K562 (cell line): ENCODE measurements around the gene BLTP3B. TPM values are rescaled to one million over a fixed set of nuclear protein-coding genes. Genes with fewer than 3 reads are reported as not detected.
A peak's percentile ranks its signal among the peaks of the same experiment; 100 is the strongest.

Experiments used
- ARID1B ChIP-seq: fragments of 450-650 bp; IDR thresholded peaks from 2 replicates; pipeline ENCODE4 v1.6.1; 2016; ENCODE audit warnings: antibody characterized with exemption, mild to moderate bottlenecking, inconsistent platforms
- ATF1 ChIP-seq, 2 experiments: fragments of 450-650 bp in 1 of 2; IDR thresholded peaks; 2 replicates each; pipeline ENCODE4 v1.6.1; 2016; ENCODE audit warnings: missing compliant biosample characterization in 1 of 2, missing genetic modification characterization in 1 of 2
- CREM ChIP-seq: IDR thresholded peaks from 2 replicates; pipeline ENCODE4 v1.6.1; 2014; ENCODE audit warnings: antibody characterized with exemption, low read depth
- DMBX1 ChIP-seq: fragments of 250-450 bp; sonication (Bioruptor Pico); IDR thresholded peaks from 2 replicates; pipeline ENCODE4 v1.8.0; 2022; ENCODE audit warnings: inconsistent platforms, mild to moderate bottlenecking, moderate library complexity, borderline replicate concordance
- ELK1 ChIP-seq: sonication (generic); formaldehyde crosslinking; IDR thresholded peaks from 2 replicates; pipeline ENCODE4 v1.8.1; 2022; ENCODE audit warnings: missing genetic modification reagents
- FOSL1 ChIP-seq: fragments of 200-800 bp; sonication (Bioruptor generic); conservative IDR thresholded peaks from 2 replicates; pipeline ENCODE4 v1.6.1; 2016; ENCODE audit warnings: missing genetic modification characterization, missing compliant biosample characterization
- HES1 ChIP-seq: fragments of 450-650 bp; IDR thresholded peaks from 2 replicates; pipeline ENCODE4 v1.6.1; 2016; ENCODE audit warnings: low read depth, mild to moderate bottlenecking, moderate library complexity
- KAT7 ChIP-seq: sonication (generic); formaldehyde crosslinking; IDR thresholded peaks from 2 replicates; pipeline ENCODE4 v1.8.0; 2022; ENCODE audit warnings: missing genetic modification reagents, mild to moderate bottlenecking, borderline replicate concordance
- MXI1 ChIP-seq: IDR thresholded peaks from 2 replicates; pipeline ENCODE4 v1.6.1; 2011; ENCODE audit warnings: low read depth, mild to moderate bottlenecking, improper control_type of control experiment, low read length
- RBM15 ChIP-seq: fragments of 200-400 bp; formaldehyde crosslinking; IDR thresholded peaks from 2 replicates; pipeline ENCODE4 v1.6.1; 2018; ENCODE audit warnings: mild to moderate bottlenecking, low read length, moderate library complexity; ENCODE audit not compliant: insufficient read depth
- RBM34 ChIP-seq: fragments of 200-400 bp; formaldehyde crosslinking; IDR thresholded peaks from 2 replicates; pipeline ENCODE4 v1.6.1; 2018; ENCODE audit warnings: low read length, borderline replicate concordance; ENCODE audit not compliant: insufficient read depth
- SIX5 ChIP-seq, 2 experiments: IDR thresholded peaks; 2 replicates each; pipeline ENCODE4 v1.6.1; 2011; ENCODE audit warnings: low read length in 2 of 2, borderline replicate concordance in 1 of 2, low read depth in 1 of 2, mild to moderate bottlenecking in 1 of 2, moderate library complexity in 1 of 2; ENCODE audit not compliant: insufficient read depth in 1 of 2
- SREBF1 ChIP-seq: fragments of 150-350 bp; IDR thresholded peaks from 2 replicates; pipeline ENCODE4 v1.6.1; 2014; ENCODE audit warnings: antibody characterized with exemption, low read depth, low read length, borderline replicate concordance
- TRIM28 ChIP-seq: fragments of 450-650 bp; IDR thresholded peaks from 2 replicates; pipeline ENCODE4 v1.6.1; 2017
- U2AF1 ChIP-seq: fragments of 200-400 bp; formaldehyde crosslinking; optimal IDR thresholded peaks from 2 replicates; pipeline ENCODE3; 2017; ENCODE audit warnings: mild to moderate bottlenecking, low read depth, low read length, moderate library complexity
- ZNF280B ChIP-seq: fragments of 250-450 bp; sonication (Bioruptor Pico); IDR thresholded peaks from 2 replicates; pipeline ENCODE4 v1.5.1; 2021; ENCODE audit warnings: mild to moderate bottlenecking
- ZNF282 ChIP-seq: sonication (generic); formaldehyde crosslinking; IDR thresholded peaks from 2 replicates; pipeline ENCODE4 v1.8.1; 2023; ENCODE audit warnings: missing genetic modification reagents
- ZNF445 ChIP-seq: fragments of 250-450 bp; sonication (Bioruptor Pico); IDR thresholded peaks from 2 replicates; pipeline ENCODE4 v1.4.0; 2020; ENCODE audit warnings: low read depth, mild to moderate bottlenecking, moderate library complexity
- polyA plus RNA-seq, 8 experiments: library from polyadenylated mRNA; depleted of rRNA in 4 of 8; stranded (reverse) in 5 of 8; unstranded in 3 of 8; fragments of >200 nt; fragmentation: Nextera tagmentation in 2 of 8; fragmentation: Illumina TruSeq in 1 of 8; extraction: Ambion mirVana in 2 of 8; extraction: Trizol in 1 of 8; gene quantifications; 2 replicates each; pipeline versions ENCODE4 v1.2.1 to v1.2.3, GENCODE V29; 2011 to 2014; ENCODE audit warnings: inconsistent platforms in 1 of 8, missing spikeins in 1 of 8
- total RNA-seq, 7 experiments: library from RNA; depleted of rRNA in 6 of 7; stranded (reverse); fragments of >200 nt in 6 of 7; fragmentation: Illumina TruSeq in 2 of 7; extraction: Trizol in 2 of 7; gene quantifications; 2 replicates each; pipeline versions ENCODE4 v1.2.1 to v1.2.3, GENCODE V29; 2011 to 2021; ENCODE audit warnings: low replicate concordance in 1 of 7
- TF ChIP-seq, protein P1 (sequence below): fragments of 250-450 bp; sonication (Bioruptor Pico); IDR thresholded peaks from 2 replicates; pipeline ENCODE4 v1.5.0; 2021; ENCODE audit warnings: mild to moderate bottlenecking, borderline replicate concordance
- TF ChIP-seq, protein P2 (sequence below): IDR thresholded peaks from 2 replicates; pipeline ENCODE4 v1.6.1; 2014; ENCODE audit warnings: antibody characterized with exemption

Gene BLTP3B
- total and polyA plus RNA-seq, 9 of the 15 experiments (the other 6 are each of a cell fraction or from before 2014, with no cell fraction given): 3.9 to 27.4 (median 19.7) TPM

GRCh38 chr12:100163416-100164152, 20.9 kb upstream of the BLTP3B start (continued):
- TF ChIP-seq SIX5 (IDR thresholded peaks at IDR 0.05; ENCODE audit: borderline replicate concordance in 1 of 2, insufficient read depth in 1 of 2, low read depth in 1 of 2, low read length in 2 of 2): no peak
- TF ChIP-seq, protein P1, sequence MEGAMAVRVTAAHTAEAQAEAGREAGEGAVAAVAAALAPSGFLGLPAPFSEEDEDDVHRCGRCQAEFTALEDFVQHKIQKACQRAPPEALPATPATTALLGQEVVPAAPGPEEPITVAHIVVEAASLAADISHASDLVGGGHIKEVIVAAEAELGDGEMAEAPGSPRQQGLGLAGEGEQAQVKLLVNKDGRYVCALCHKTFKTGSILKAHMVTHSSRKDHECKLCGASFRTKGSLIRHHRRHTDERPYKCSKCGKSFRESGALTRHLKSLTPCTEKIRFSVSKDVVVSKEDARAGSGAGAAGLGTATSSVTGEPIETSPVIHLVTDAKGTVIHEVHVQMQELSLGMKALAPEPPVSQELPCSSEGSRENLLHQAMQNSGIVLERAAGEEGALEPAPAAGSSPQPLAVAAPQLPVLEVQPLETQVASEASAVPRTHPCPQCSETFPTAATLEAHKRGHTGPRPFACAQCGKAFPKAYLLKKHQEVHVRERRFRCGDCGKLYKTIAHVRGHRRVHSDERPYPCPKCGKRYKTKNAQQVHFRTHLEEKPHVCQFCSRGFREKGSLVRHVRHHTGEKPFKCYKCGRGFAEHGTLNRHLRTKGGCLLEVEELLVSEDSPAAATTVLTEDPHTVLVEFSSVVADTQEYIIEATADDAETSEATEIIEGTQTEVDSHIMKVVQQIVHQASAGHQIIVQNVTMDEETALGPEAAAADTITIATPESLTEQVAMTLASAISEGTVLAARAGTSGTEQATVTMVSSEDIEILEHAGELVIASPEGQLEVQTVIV (CRISPR knock-in tag): no peak
- 0 out of 2 replicates have a peak, but pooled peaks have one; percentile 27 for TF ChIP-seq TRIM28
- no peak for TF ChIP-seq U2AF1
- TF ChIP-seq ZNF282 (CRISPR knock-in tag): no peak
- no peak for TF ChIP-seq ARID1B
- TF ChIP-seq HES1: no peak
- TF ChIP-seq KAT7 (CRISPR knock-in tag): no peak
- TF ChIP-seq DMBX1 (CRISPR knock-in tag): no peak
- TF ChIP-seq ZNF445 (CRISPR knock-in tag): no peak
- TF ChIP-seq RBM15: no peak
- TF ChIP-seq SREBF1: no peak
- no peak for TF ChIP-seq RBM34
- TF ChIP-seq ZNF280B: no peak
- TF ChIP-seq MXI1: no peak
- no peak for TF ChIP-seq ATF1 (CRISPR knock-in tag; IDR thresholded peaks at IDR 0.05)
- TF ChIP-seq ATF1 (tag; IDR thresholded peaks at IDR 0.05): no peak
- peak; percentile 26; the same call in 1 of the 2 replicates for TF ChIP-seq CREM
- TF ChIP-seq, protein P2, sequence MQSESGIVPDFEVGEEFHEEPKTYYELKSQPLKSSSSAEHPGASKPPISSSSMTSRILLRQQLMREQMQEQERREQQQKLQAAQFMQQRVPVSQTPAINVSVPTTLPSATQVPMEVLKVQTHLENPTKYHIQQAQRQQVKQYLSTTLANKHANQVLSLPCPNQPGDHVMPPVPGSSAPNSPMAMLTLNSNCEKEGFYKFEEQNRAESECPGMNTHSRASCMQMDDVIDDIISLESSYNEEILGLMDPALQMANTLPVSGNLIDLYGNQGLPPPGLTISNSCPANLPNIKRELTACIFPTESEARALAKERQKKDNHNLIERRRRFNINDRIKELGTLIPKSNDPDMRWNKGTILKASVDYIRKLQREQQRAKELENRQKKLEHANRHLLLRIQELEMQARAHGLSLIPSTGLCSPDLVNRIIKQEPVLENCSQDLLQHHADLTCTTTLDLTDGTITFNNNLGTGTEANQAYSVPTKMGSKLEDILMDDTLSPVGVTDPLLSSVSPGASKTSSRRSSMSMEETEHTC: no peak
- no peak for TF ChIP-seq FOSL1 (tag)
- no peak for TF ChIP-seq ELK1 (CRISPR knock-in tag)
